ENCODE measurements around the gene PKP1. TPM values are rescaled to one million over a fixed set of nuclear protein-coding genes. Genes with fewer than 3 reads are reported as not detected.

The PKP1 gene
- total RNA-seq, 1 donor from 2014 or later: not detected

- Mint-ChIP-seq H3K27ac (no peak overlapping the region), H3K4me3 (ENCODE audit: low read depth) (no peak overlapping the region), H3K4me1 (ENCODE audit: low read depth) (peaks cover 4% of the 10 kb centered on the region)
Observed at GRCh38 chr1:201277441-201277840, 5.9 kb upstream of the PKP1 start.

DNA sequence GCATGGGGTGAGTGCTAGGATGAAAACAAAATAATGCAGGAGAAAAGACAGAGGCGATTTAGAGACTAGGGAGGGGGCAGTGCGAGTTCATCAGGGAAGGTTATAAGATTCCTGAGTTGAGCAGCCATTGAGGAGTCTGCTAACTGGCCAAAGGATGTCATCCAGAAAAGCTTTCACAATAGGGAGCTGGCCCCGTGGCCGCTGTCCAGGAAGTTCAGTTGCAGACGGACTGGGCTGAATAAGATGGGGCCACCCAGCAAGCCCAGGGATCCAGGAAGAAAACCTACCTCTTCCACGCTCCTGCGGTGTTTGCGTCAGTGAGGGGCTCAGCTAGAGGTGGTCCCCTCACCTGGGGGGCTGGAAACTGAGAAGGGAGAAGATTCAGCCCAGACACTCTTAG, 4.0 kb upstream of the PKP1 start:
- Mint-ChIP-seq H3K4me3 (ENCODE audit: low read depth) (no peak overlapping the region), H3K4me1 (ENCODE audit: low read depth) (peaks cover 5% of the 10 kb centered on the region), H3K27me3 (peaks cover 55% of the 10 kb centered on the region), H3K27ac (no peak overlapping the region), H3K36me3 (ENCODE audit: insufficient read depth) (no peaks in the 10 kb centered on the region), H3K9me3 (ENCODE audit: low read depth) (no peaks in the 10 kb centered on the region)
- no peak for DNase-seq (ENCODE audit: low spot score, unreplicated experiment)
- TF ChIP-seq, protein P1, sequence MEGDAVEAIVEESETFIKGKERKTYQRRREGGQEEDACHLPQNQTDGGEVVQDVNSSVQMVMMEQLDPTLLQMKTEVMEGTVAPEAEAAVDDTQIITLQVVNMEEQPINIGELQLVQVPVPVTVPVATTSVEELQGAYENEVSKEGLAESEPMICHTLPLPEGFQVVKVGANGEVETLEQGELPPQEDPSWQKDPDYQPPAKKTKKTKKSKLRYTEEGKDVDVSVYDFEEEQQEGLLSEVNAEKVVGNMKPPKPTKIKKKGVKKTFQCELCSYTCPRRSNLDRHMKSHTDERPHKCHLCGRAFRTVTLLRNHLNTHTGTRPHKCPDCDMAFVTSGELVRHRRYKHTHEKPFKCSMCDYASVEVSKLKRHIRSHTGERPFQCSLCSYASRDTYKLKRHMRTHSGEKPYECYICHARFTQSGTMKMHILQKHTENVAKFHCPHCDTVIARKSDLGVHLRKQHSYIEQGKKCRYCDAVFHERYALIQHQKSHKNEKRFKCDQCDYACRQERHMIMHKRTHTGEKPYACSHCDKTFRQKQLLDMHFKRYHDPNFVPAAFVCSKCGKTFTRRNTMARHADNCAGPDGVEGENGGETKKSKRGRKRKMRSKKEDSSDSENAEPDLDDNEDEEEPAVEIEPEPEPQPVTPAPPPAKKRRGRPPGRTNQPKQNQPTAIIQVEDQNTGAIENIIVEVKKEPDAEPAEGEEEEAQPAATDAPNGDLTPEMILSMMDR (IDR thresholded peaks at IDR 0.05; ENCODE audit: unreplicated experiment): no peak

More at GRCh38 chr1:201277441-201277840, 5.9 kb upstream of the PKP1 start:
- TF ChIP-seq, protein P1 (IDR thresholded peaks at IDR 0.05; ENCODE audit: unreplicated experiment): no peak
- Mint-ChIP-seq H3K36me3 (ENCODE audit: insufficient read depth) (no peaks in the 10 kb centered on the region), H3K9me3 (ENCODE audit: low read depth) (no peaks in the 10 kb centered on the region), H3K27me3 (peaks cover 49% of the 10 kb centered on the region)
- no peak for DNase-seq (ENCODE audit: low spot score, unreplicated experiment)

DNA sequence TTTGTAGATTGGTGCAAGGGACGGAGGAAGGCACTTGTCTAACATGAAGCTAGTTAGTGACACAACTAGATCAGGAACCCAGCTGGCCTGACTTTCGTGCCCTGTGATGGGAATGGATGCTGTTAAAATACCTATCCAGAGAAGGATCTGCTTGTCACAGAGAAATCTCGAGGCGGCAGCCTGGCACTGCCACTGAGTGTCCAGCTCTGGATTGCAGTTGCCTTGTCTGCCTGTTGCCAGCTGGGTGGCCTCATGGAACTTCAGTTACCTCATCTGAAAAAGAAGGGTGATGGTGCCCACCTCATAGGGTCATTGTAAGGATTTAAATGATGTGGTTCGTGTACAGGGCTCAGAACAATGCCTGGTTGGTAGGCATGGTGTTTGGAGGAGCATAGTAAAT, 2.4 kb upstream of the PKP1 start:
- peaks cover 63% of the 10 kb centered on the region for H3K27me3 Mint-ChIP-seq

DNA sequence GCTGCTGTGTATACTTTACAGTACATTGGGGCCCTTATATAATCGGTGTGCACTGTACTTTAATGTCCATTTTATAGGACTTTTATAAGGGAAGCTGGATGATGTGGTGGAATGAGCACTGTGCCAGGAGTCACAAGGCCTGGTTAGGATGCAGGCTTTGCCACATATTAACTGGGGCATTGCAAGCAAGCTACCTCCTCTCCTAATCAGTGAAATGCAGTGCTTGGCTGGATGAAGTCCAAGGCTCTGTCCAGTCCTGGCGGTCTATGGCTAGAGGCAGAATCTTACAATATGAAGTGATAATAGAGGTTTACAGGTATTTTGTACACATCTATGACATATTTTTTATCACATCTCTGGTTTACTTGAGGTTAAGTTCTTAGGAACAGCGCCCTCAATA, 1.7 kb upstream of the PKP1 start:
- H3K27me3 Mint-ChIP-seq: peaks cover 67% of the 10 kb centered on the region
- TF ChIP-seq, protein P1 (IDR thresholded peaks at IDR 0.05; ENCODE audit: unreplicated experiment): no peak
- no peak overlapping the region for H3K27ac Mint-ChIP-seq
- H3K4me3 Mint-ChIP-seq (ENCODE audit: low read depth): no peak overlapping the region
- no peak for DNase-seq (ENCODE audit: low spot score, unreplicated experiment)
- no peaks in the 10 kb centered on the region for H3K9me3 Mint-ChIP-seq (ENCODE audit: low read depth)
- peaks cover 5% of the 10 kb centered on the region for H3K4me1 Mint-ChIP-seq (ENCODE audit: low read depth)
- no peaks in the 10 kb centered on the region for H3K36me3 Mint-ChIP-seq (ENCODE audit: insufficient read depth)

More for the DNA sequence above, 2.4 kb upstream of the PKP1 start:
- peaks cover 5% of the 10 kb centered on the region for H3K4me1 Mint-ChIP-seq (ENCODE audit: low read depth)
- DNase-seq (ENCODE audit: low spot score, unreplicated experiment): no peak
- H3K36me3 Mint-ChIP-seq (ENCODE audit: insufficient read depth): no peaks in the 10 kb centered on the region
- H3K4me3 Mint-ChIP-seq (ENCODE audit: low read depth): no peak overlapping the region
- TF ChIP-seq, protein P1 (IDR thresholded peaks at IDR 0.05; ENCODE audit: unreplicated experiment): no peak
- no peaks in the 10 kb centered on the region for H3K9me3 Mint-ChIP-seq (ENCODE audit: low read depth)
- no peak overlapping the region for H3K27ac Mint-ChIP-seq

GRCh38 chr1:201282216-201282615, 1.1 kb upstream of the PKP1 start:
- TF ChIP-seq, protein P1 (IDR thresholded peaks at IDR 0.05; ENCODE audit: unreplicated experiment): no peak
- Mint-ChIP-seq H3K27ac (no peak overlapping the region), H3K4me3 (ENCODE audit: low read depth) (no peak overlapping the region), H3K9me3 (ENCODE audit: low read depth) (no peaks in the 10 kb centered on the region), H3K4me1 (ENCODE audit: low read depth) (peaks cover 5% of the 10 kb centered on the region), H3K36me3 (ENCODE audit: insufficient read depth) (no peaks in the 10 kb centered on the region), H3K27me3 (peaks cover 73% of the 10 kb centered on the region)
- no peak for DNase-seq (ENCODE audit: low spot score, unreplicated experiment)

Measured in progenitor cell of endocrine pancreas (in vitro differentiated cells).